Measurements from ENCODE around the gene HES5.

The HES5 gene

GRCh38 chr1:2499260-2499659 is 30.8 kb downstream of the HES5 start:
- Histone ChIP-seq H3K9ac (ENCODE audit: low read depth, low read length) (no peak overlapping the region), H3K4me1 (ENCODE audit: control insufficient read depth, insufficient read depth, low read length) (peaks cover 16% of the 10 kb centered on the region), H3K9me3 (replicated peaks; ENCODE audit: low read length) (no peaks in the 10 kb centered on the region), H3K4me3 (ENCODE audit: low read length) (no peak overlapping the region), H3K27me3 (ENCODE audit: control insufficient read depth, insufficient read depth, low read length) (peaks cover 18% of the 10 kb centered on the region), H3K36me3 (ENCODE audit: insufficient read depth, low read length) (no peaks in the 10 kb centered on the region), H3K4me2 (ENCODE audit: low read length) (no peak overlapping the region)

GRCh38 chr1:2498648-2499047 is 31.4 kb downstream of the HES5 start:
- Histone ChIP-seq H3K9ac (ENCODE audit: low read depth, low read length) (no peak overlapping the region), H3K4me2 (ENCODE audit: low read length) (no peak overlapping the region), H3K27me3 (ENCODE audit: control insufficient read depth, insufficient read depth, low read length) (peaks cover 13% of the 10 kb centered on the region), H3K4me1 (ENCODE audit: control insufficient read depth, insufficient read depth, low read length) (peaks cover 19% of the 10 kb centered on the region), H3K4me3 (ENCODE audit: low read length) (no peak overlapping the region), H3K9me3 (replicated peaks; ENCODE audit: low read length) (no peaks in the 10 kb centered on the region), H3K36me3 (ENCODE audit: insufficient read depth, low read length) (no peaks in the 10 kb centered on the region)

DNA sequence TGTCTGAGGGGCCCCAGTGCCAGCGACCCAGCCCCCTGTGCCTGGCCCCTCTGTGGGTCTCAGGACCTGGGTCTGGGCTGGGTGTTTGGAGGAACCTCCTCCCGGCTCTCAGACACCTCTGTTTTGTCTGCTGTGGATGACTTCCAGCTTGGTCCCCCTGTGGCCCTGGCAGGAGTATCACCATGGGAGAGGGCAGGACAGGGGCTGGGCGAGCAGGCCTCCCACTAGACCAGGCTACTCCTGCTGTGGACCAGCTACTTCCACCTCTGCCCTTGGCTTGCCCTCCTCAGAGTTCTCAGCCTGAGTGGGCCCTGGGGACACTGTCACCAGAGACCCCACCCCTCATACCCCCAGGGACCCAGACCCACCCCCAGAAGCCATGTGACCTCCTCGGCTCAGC is 32.2 kb downstream of the HES5 start:
- no peaks in the 10 kb centered on the region for H3K9me3 ChIP-seq (replicated peaks; ENCODE audit: low read length)
- no peak overlapping the region for H3K4me2 ChIP-seq (ENCODE audit: low read length)
- H3K4me1 ChIP-seq (ENCODE audit: control insufficient read depth, insufficient read depth, low read length): peaks cover 19% of the 10 kb centered on the region
- no peak overlapping the region for H3K9ac ChIP-seq (ENCODE audit: low read depth, low read length)
- H3K27me3 ChIP-seq (ENCODE audit: control insufficient read depth, insufficient read depth, low read length): peaks cover 15% of the 10 kb centered on the region
- H3K36me3 ChIP-seq (ENCODE audit: insufficient read depth, low read length): no peaks in the 10 kb centered on the region
- H3K4me3 ChIP-seq (ENCODE audit: low read length): no peak overlapping the region

DNA sequence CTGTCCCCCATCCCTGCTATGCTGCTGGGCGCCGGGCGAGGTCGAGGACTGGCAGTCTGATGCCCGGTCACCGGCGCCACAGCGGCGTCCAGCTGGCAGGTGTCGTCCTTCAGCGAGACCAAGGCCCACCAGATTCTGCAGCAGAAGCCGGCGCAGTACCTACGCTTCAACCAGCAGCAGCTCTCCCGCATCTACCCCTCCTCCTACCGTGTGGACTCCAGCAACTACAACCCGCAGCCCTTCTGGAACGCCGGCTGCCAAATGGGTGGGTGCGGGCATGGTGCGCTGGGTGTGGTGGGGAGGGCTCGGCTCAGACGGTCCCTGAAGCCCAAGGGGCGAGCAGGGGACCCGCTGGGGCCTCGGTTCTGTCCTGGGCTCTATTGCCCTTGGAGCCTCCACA is 33.3 kb downstream of the HES5 start:
- Histone ChIP-seq H3K4me2 (ENCODE audit: low read length) (no peak overlapping the region), H3K4me1 (ENCODE audit: control insufficient read depth, insufficient read depth, low read length) (peaks cover 19% of the 10 kb centered on the region), H3K4me3 (ENCODE audit: low read length) (no peak overlapping the region), H3K36me3 (ENCODE audit: insufficient read depth, low read length) (no peaks in the 10 kb centered on the region), H3K9ac (ENCODE audit: low read depth, low read length) (no peak overlapping the region), H3K9me3 (replicated peaks; ENCODE audit: low read length) (no peaks in the 10 kb centered on the region), H3K27me3 (ENCODE audit: control insufficient read depth, insufficient read depth, low read length) (peaks cover 23% of the 10 kb centered on the region)

- Histone ChIP-seq H3K4me3 (ENCODE audit: low read length) (no peak overlapping the region), H3K4me1 (ENCODE audit: control insufficient read depth, insufficient read depth, low read length) (peaks cover 16% of the 10 kb centered on the region), H3K9me3 (replicated peaks; ENCODE audit: low read length) (no peaks in the 10 kb centered on the region), H3K36me3 (ENCODE audit: insufficient read depth, low read length) (no peaks in the 10 kb centered on the region), H3K27me3 (ENCODE audit: control insufficient read depth, insufficient read depth, low read length) (peaks cover 23% of the 10 kb centered on the region), H3K9ac (ENCODE audit: low read depth, low read length) (no peak overlapping the region), H3K4me2 (ENCODE audit: low read length) (no peak overlapping the region)
These were observed 33.9 kb downstream of the HES5 start for GRCh38 chr1:2496087-2496622.

- no peaks in the 10 kb centered on the region for H3K36me3 ChIP-seq (ENCODE audit: insufficient read depth, low read length)
- H3K4me1 ChIP-seq (ENCODE audit: control insufficient read depth, insufficient read depth, low read length): peaks cover 13% of the 10 kb centered on the region
- H3K9ac ChIP-seq (ENCODE audit: low read depth, low read length): no peak overlapping the region
- H3K4me3 ChIP-seq (ENCODE audit: low read length): no peak overlapping the region
- H3K9me3 ChIP-seq (replicated peaks; ENCODE audit: low read length): no peaks in the 10 kb centered on the region
- H3K27me3 ChIP-seq (ENCODE audit: control insufficient read depth, insufficient read depth, low read length): peaks cover 23% of the 10 kb centered on the region
- no peak overlapping the region for H3K4me2 ChIP-seq (ENCODE audit: low read length)
These were observed 34.5 kb downstream of the HES5 start for GRCh38 chr1:2495546-2495945.

DNA sequence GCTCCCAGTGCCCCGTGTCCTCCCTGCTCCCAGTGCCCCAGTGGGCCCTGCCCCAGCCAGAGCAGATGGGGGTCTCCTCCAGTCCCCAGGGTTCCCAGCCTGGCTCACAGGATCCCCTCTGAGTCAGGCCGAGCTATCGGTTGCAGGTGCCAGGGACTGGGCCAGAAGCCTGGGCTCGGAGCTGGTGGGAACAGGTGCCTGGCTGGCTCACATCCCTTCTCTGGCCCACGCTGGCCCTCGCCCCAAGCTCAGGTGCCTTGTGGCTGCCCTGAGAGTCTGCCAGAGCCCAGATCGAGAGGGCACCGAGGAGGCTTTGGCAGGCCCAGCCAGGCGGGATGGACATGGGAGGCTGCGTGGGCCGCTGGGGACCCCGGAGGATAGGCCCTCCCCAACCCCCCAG is 35.0 kb downstream of the HES5 start:
- H3K4me1 ChIP-seq (ENCODE audit: control insufficient read depth, insufficient read depth, low read length): peaks cover 10% of the 10 kb centered on the region
- no peaks in the 10 kb centered on the region for H3K9me3 ChIP-seq (replicated peaks; ENCODE audit: low read length)

GRCh38 chr1:2494323-2494693 is 35.8 kb downstream of the HES5 start:
- Histone ChIP-seq H3K9me3 (replicated peaks; ENCODE audit: low read length) (no peaks in the 10 kb centered on the region), H3K4me3 (ENCODE audit: low read length) (no peak overlapping the region), H3K9ac (ENCODE audit: low read depth, low read length) (no peak overlapping the region), H3K4me2 (ENCODE audit: low read length) (no peak overlapping the region), H3K4me1 (ENCODE audit: control insufficient read depth, insufficient read depth, low read length) (peaks cover 9% of the 10 kb centered on the region), H3K36me3 (ENCODE audit: insufficient read depth, low read length) (no peaks in the 10 kb centered on the region), H3K27me3 (ENCODE audit: control insufficient read depth, insufficient read depth, low read length) (peaks cover 23% of the 10 kb centered on the region)

More for the DNA sequence above, 35.0 kb downstream of the HES5 start:
- Histone ChIP-seq H3K27me3 (ENCODE audit: control insufficient read depth, insufficient read depth, low read length) (peaks cover 23% of the 10 kb centered on the region), H3K9ac (ENCODE audit: low read depth, low read length) (no peak overlapping the region), H3K36me3 (ENCODE audit: insufficient read depth, low read length) (no peaks in the 10 kb centered on the region), H3K4me2 (ENCODE audit: low read length) (no peak overlapping the region), H3K4me3 (ENCODE audit: low read length) (no peak overlapping the region)

GRCh38 chr1:2493691-2494322 is 36.3 kb downstream of the HES5 start:
- no peak overlapping the region for H3K4me2 ChIP-seq (ENCODE audit: low read length)
- peaks cover 20% of the 10 kb centered on the region for H3K27me3 ChIP-seq (ENCODE audit: control insufficient read depth, insufficient read depth, low read length)
- no peaks in the 10 kb centered on the region for H3K36me3 ChIP-seq (ENCODE audit: insufficient read depth, low read length)
- no peak overlapping the region for H3K9ac ChIP-seq (ENCODE audit: low read depth, low read length)
- H3K4me3 ChIP-seq (ENCODE audit: low read length): no peak overlapping the region
- H3K9me3 ChIP-seq (replicated peaks; ENCODE audit: low read length): peaks cover 5% of the 10 kb centered on the region
- peaks cover 9% of the 10 kb centered on the region for H3K4me1 ChIP-seq (ENCODE audit: control insufficient read depth, insufficient read depth, low read length)

DNA sequence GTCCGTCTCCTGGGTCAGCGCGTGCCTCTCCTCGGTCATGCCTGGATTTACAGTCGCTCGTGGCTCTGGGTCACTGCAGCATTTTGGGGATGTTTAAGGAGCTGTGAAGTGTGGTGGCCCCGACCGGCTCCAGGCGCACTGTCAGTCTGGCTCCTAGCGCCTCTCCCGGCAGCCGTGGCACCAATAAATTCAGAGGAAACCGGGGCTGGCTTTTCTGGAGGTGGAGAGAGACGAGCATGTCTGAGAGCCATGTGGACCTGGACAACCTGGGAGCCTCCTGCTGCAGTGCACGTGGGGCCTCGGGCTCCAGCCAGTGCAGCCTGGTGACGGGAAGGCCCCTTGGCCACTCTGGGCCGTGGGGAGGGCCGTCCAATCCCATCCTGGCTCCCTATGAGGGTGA is 36.8 kb downstream of the HES5 start:
- peaks cover 5% of the 10 kb centered on the region for H3K9me3 ChIP-seq (replicated peaks; ENCODE audit: low read length)
- H3K27me3 ChIP-seq (ENCODE audit: control insufficient read depth, insufficient read depth, low read length): peaks cover 20% of the 10 kb centered on the region
- H3K9ac ChIP-seq (ENCODE audit: low read depth, low read length): no peak overlapping the region
- no peaks in the 10 kb centered on the region for H3K36me3 ChIP-seq (ENCODE audit: insufficient read depth, low read length)
- H3K4me2 ChIP-seq (ENCODE audit: low read length): no peak overlapping the region
- H3K4me1 ChIP-seq (ENCODE audit: control insufficient read depth, insufficient read depth, low read length): peaks cover 9% of the 10 kb centered on the region
- H3K4me3 ChIP-seq (ENCODE audit: low read length): no peak overlapping the region

GRCh38 chr1:2492091-2492490 is 38.0 kb downstream of the HES5 start:
- Histone ChIP-seq H3K9me3 (replicated peaks; ENCODE audit: low read length) (peaks cover 5% of the 10 kb centered on the region), H3K27me3 (ENCODE audit: control insufficient read depth, insufficient read depth, low read length) (peaks cover 17% of the 10 kb centered on the region), H3K4me1 (ENCODE audit: control insufficient read depth, insufficient read depth, low read length) (peaks cover 9% of the 10 kb centered on the region), H3K36me3 (ENCODE audit: insufficient read depth, low read length) (no peaks in the 10 kb centered on the region), H3K4me2 (ENCODE audit: low read length) (no peak overlapping the region), H3K9ac (ENCODE audit: low read depth, low read length) (no peak overlapping the region), H3K4me3 (ENCODE audit: low read length) (no peak overlapping the region)

DNA sequence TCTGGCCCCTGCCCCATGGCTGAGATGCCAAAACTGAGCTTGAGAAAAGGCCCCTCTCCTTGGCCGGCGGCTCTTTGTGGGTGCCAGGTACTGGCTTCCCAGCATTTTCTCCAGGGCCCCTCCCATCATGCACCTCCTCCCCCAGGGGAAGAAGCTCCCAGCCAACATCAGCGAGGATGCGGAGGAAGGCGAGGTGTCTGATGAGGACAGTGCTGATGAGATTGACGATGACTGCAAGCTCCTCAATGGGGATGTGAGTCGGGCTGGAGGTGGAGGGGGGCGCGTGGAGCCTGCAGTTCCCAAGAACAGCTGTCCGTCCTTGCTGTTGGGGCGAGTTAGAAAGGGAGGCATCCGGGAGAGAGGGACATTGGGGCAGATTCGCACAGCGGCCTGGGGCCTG is 40.4 kb downstream of the HES5 start:
- H3K4me1 ChIP-seq (ENCODE audit: control insufficient read depth, insufficient read depth, low read length): peaks cover 8% of the 10 kb centered on the region
- no peaks in the 10 kb centered on the region for H3K36me3 ChIP-seq (ENCODE audit: insufficient read depth, low read length)
- H3K9me3 ChIP-seq (replicated peaks; ENCODE audit: low read length): peaks cover 5% of the 10 kb centered on the region
- H3K27me3 ChIP-seq (ENCODE audit: control insufficient read depth, insufficient read depth, low read length): peaks cover 10% of the 10 kb centered on the region
- H3K4me3 ChIP-seq (ENCODE audit: low read length): no peak overlapping the region
- H3K4me2 ChIP-seq (ENCODE audit: low read length): no peak overlapping the region
- no peak overlapping the region for H3K9ac ChIP-seq (ENCODE audit: low read depth, low read length)
